HepG2 (cell line): ENCODE results near the gene SVOP. TPM values are rescaled to one million over a fixed set of nuclear protein-coding genes. Genes with fewer than 3 reads are reported as not detected.

Experiments used
- ATAC-seq: fragments of 200-7000 bp; cut with Tn5 transposase; 3 replicates; pipeline ENCODE4 v1.9.1; 2020; ENCODE audit warnings: mild to moderate bottlenecking, moderate library complexity
- BruUV-seq: library from RNA; stranded (reverse); fragments of 400-500 nt; replicated peaks from 2 replicates; lab custom pipeline; 2021; lab: Mats Ljungman, UMichigan
- CTCF ChIA-PET: fragments of 300-600 bp; formaldehyde crosslinking; extraction: SDS; loops from one replicate; lab custom pipeline; 2021; ENCODE audit warnings: low total read pairs, inconsistent platforms, low intra/inter-chr PET ratio; lab: Yijun Ruan, JAX
- POLR2A ChIA-PET: fragments of 350-600 bp; sonication (Branson Sonifier 250); formaldehyde crosslinking; loops from one replicate; lab custom pipeline; 2020; ENCODE audit warnings: antibody characterized with exemption, inconsistent platforms; lab: Yijun Ruan, JAX
- DNase-seq: peaks from one replicate; pipeline ENCODE4 v3.0.0-alpha.2; 2015; ENCODE audit warnings: low spot score
- FAIRE-seq: peaks from 3 replicates; lab custom pipeline; 2011; peaks lifted over from hg19 to GRCh38; lab: Jason Lieb, UNC
- H2AFZ ChIP-seq: one replicate; pipeline ENCODE4 v1.6.1; 2011; ENCODE audit warnings: low read length, inconsistent platforms
- H3K27ac ChIP-seq: fragments of 300-600 bp; 3 replicates; pipeline ENCODE4 v1.8.0; 2011; ENCODE audit warnings: mixed run types, mild to moderate bottlenecking, mixed read lengths, low read length, inconsistent platforms; ENCODE audit not compliant: insufficient read depth; ENCODE audit errors: extremely low read length
- H3K27me3 ChIP-seq, 2 experiments: fragments of 200-600 bp in 1 of 2; 2 replicates in 1 of 2; 3 replicates in 1 of 2; pipeline versions ENCODE4 v1.6.0 to v1.8.0; 2011; ENCODE audit warnings: low read length in 2 of 2, mild to moderate bottlenecking in 2 of 2, moderate library complexity in 2 of 2, inconsistent platforms in 1 of 2; ENCODE audit not compliant: insufficient read depth in 2 of 2, control insufficient read depth in 1 of 2
- H3K36me3 ChIP-seq, 2 experiments: fragments of 200-600 bp in 1 of 2; replicated peaks in 1 of 2; 2 replicates in 1 of 2; 3 replicates in 1 of 2; pipeline versions ENCODE4 v1.5.1 to v1.8.0; 2011; ENCODE audit warnings: low read length in 2 of 2, inconsistent platforms in 1 of 2; ENCODE audit not compliant: insufficient read depth in 2 of 2, control insufficient read depth in 1 of 2
- H3K4me1 ChIP-seq: 2 replicates; pipeline ENCODE4 v1.5.1; 2012; ENCODE audit warnings: low read length, inconsistent platforms; ENCODE audit not compliant: insufficient read depth
- H3K4me2 ChIP-seq: 2 replicates; pipeline ENCODE4 v1.6.0; 2011; ENCODE audit warnings: low read depth, low read length, inconsistent platforms
- H3K4me3 ChIP-seq, 3 experiments: fragments of 200-600 bp in 1 of 3; sonication (generic), shearing (Covaris generic) in 1 of 3; replicated peaks in 1 of 3; 2 replicates each; pipeline ENCODE4 v1.5.1; 2011 to 2016; ENCODE audit warnings: low read length in 3 of 3, inconsistent platforms in 2 of 3, low read depth in 2 of 3, mild to moderate bottlenecking in 2 of 3, control low read depth in 1 of 3, mixed read lengths in 1 of 3; ENCODE audit not compliant: insufficient read depth in 1 of 3
- H3K79me2 ChIP-seq: one replicate; pipeline ENCODE4 v1.6.1; 2011; ENCODE audit warnings: low read length, inconsistent platforms; ENCODE audit not compliant: insufficient read depth
- H3K9ac ChIP-seq: 2 replicates; pipeline ENCODE4 v1.6.0; 2011; ENCODE audit warnings: mild to moderate bottlenecking, low read depth, low read length, inconsistent platforms; ENCODE audit not compliant: insufficient read depth
- H3K9me3 ChIP-seq: 2 replicates; pipeline ENCODE4 v1.5.1; 2012; ENCODE audit warnings: mild to moderate bottlenecking, low read length
- H4K20me1 ChIP-seq: 2 replicates; pipeline ENCODE4 v1.6.0; 2011; ENCODE audit warnings: inconsistent platforms, mild to moderate bottlenecking, low read length, moderate library complexity; ENCODE audit not compliant: insufficient read depth
- ARNT2 ChIP-seq: sonication (generic); formaldehyde crosslinking; IDR thresholded peaks from 2 replicates; pipeline ENCODE4 v1.8.0; 2022; ENCODE audit warnings: mild to moderate bottlenecking, low read depth, missing genetic modification reagents, moderate library complexity
- ATRX ChIP-seq: sonication (generic); formaldehyde crosslinking; IDR thresholded peaks from 2 replicates; pipeline ENCODE4 v1.4.0; 2020; ENCODE audit warnings: missing genetic modification reagents, borderline replicate concordance
- GATAD2A ChIP-seq: IDR thresholded peaks from 2 replicates; pipeline ENCODE4 v1.6.1; 2016
- GTF3A ChIP-seq: sonication (generic); formaldehyde crosslinking; conservative IDR thresholded peaks from 2 replicates; pipeline ENCODE4 v1.4.0; 2020; ENCODE audit warnings: mild to moderate bottlenecking, missing genetic modification reagents
- HOXA7 ChIP-seq: sonication (generic); formaldehyde crosslinking; IDR thresholded peaks from 2 replicates; pipeline ENCODE4 v1.8.1; 2022; ENCODE audit warnings: mild to moderate bottlenecking, missing genetic modification reagents, moderate library complexity
- MEIS1 ChIP-seq: sonication (generic); formaldehyde crosslinking; IDR thresholded peaks from 2 replicates; pipeline ENCODE4 v1.9.0; 2021; ENCODE audit warnings: mild to moderate bottlenecking, missing genetic modification reagents, moderate library complexity, borderline replicate concordance
- ZSCAN30 ChIP-seq: sonication (generic); formaldehyde crosslinking; IDR thresholded peaks from 2 replicates; pipeline ENCODE4 v1.5.0; 2020; ENCODE audit warnings: mild to moderate bottlenecking, missing genetic modification reagents
- WGBS: methylation state at CpG from one replicate; pipeline ENCODE4 v1.1.6; 2017; ENCODE audit warnings: low lambda C conversion rate; 5-methylcytosine and 5-hydroxymethylcytosine counted together
- in situ Hi-C: cut with HindIII; loops from 2 replicates; pipeline ENCODE4 v1.10.0; 2017; ENCODE audit warnings: low pct_unique_long_range_greater_than_20kb; ENCODE audit not compliant: extremely low pct_ligation_motif_present
- intact Hi-C: fragments of 100-400 bp; cut with micrococcal nuclease; formaldehyde crosslinking; loops from one replicate; pipeline ENCODE4 v1.10.0; 2022; ENCODE audit not compliant: unreplicated experiment
- polyA plus RNA-seq, 8 experiments: library from polyadenylated mRNA; depleted of rRNA in 3 of 8; stranded (reverse) in 7 of 8; unstranded in 1 of 8; fragments of >200 nt; fragmentation: Illumina TruSeq in 4 of 8; extraction: Trizol in 4 of 8; gene quantifications; 2 replicates each; pipeline versions ENCODE4 v1.2.1 to v1.2.3, GENCODE V29; 2011 to 2016; ENCODE audit warnings: low read depth in 4 of 8, missing spikeins in 1 of 8, mixed read lengths in 1 of 8; ENCODE audit not compliant: insufficient read depth in 1 of 8
- total RNA-seq, 5 experiments: library from RNA; depleted of rRNA; stranded (reverse); fragments of >200 nt; fragmentation: Illumina TruSeq; extraction: Trizol; gene quantifications; 2 replicates each; pipeline ENCODE4 v1.2.3, GENCODE V29; 2016; ENCODE audit warnings: low read depth in 1 of 5
- TF ChIP-seq, protein P1 (sequence below): sonication (generic); formaldehyde crosslinking; IDR thresholded peaks from 2 replicates; pipeline ENCODE4 v1.4.0; 2020; ENCODE audit warnings: mild to moderate bottlenecking, missing genetic modification reagents

Gene SVOP
- total and polyA plus RNA-seq, 2 of the 13 experiments (the other 11 are each of a cell fraction or from before 2014, with no cell fraction given): not detected

DNA sequence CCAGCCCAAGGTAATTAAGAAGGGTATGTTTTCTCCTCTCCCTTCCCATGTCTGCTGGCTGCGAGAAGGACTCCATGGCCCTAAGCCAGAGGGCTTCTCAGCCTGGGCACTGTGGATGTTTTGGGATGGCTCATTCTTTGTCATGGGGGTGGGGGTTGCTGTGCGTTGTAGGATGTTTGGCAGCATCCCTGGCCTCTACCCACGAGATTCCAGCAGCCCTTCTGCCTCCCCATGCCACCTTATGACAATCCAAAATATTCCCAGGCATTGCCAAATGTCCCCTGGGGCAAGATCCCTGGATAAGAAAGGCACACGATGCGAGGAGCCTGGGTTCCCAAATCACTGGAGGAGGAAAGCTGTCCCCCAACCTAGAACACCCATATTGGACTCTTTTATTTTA, 104.5 kb downstream of the SVOP start:
- no peak overlapping the region for H3K27ac ChIP-seq
- FAIRE-seq (no peak), ATAC-seq (no peak), DNase-seq (no peak)
- H3K79me2 ChIP-seq: no peaks in the 10 kb centered on the region
- H3K27me3 ChIP-seq: peaks cover 0 to 10% of the 10 kb centered on the region in 2 experiments; a peak in 1 of 5 replicates
- H3K36me3 ChIP-seq: no peaks in the 10 kb centered on the region
- intact Hi-C loops: no loop called here
- H4K20me1 ChIP-seq: no peaks in the 10 kb centered on the region
- H2AFZ ChIP-seq: no peak overlapping the region
- 0 out of 2 replicates have a peak, but pooled peaks cover 3% of the 10 kb centered on the region for H3K9me3 ChIP-seq
- 54% methylated on average over 5 of the region's 5 CpGs for WGBS
- ChIA-PET CTCF (no interaction called here), POLR2A (no interaction called here)
- no TSS peak for BruUV-seq
- no peak overlapping the region for H3K4me2 ChIP-seq
- in situ Hi-C loops: no loop called here
- H3K4me3 ChIP-seq: no peak overlapping the region
- H3K9ac ChIP-seq: no peak overlapping the region
- peaks cover 7% of the 10 kb centered on the region for H3K4me1 ChIP-seq
- TF ChIP-seq ZSCAN30 (CRISPR knock-in tag) (no peak), ARNT2 (CRISPR knock-in tag) (no peak), HOXA7 (no peak), ATRX (CRISPR knock-in tag) (no peak), GTF3A (no peak), GATAD2A (CRISPR knock-in tag) (no peak), MEIS1 (CRISPR knock-in tag) (no peak)
- TF ChIP-seq, protein P1, sequence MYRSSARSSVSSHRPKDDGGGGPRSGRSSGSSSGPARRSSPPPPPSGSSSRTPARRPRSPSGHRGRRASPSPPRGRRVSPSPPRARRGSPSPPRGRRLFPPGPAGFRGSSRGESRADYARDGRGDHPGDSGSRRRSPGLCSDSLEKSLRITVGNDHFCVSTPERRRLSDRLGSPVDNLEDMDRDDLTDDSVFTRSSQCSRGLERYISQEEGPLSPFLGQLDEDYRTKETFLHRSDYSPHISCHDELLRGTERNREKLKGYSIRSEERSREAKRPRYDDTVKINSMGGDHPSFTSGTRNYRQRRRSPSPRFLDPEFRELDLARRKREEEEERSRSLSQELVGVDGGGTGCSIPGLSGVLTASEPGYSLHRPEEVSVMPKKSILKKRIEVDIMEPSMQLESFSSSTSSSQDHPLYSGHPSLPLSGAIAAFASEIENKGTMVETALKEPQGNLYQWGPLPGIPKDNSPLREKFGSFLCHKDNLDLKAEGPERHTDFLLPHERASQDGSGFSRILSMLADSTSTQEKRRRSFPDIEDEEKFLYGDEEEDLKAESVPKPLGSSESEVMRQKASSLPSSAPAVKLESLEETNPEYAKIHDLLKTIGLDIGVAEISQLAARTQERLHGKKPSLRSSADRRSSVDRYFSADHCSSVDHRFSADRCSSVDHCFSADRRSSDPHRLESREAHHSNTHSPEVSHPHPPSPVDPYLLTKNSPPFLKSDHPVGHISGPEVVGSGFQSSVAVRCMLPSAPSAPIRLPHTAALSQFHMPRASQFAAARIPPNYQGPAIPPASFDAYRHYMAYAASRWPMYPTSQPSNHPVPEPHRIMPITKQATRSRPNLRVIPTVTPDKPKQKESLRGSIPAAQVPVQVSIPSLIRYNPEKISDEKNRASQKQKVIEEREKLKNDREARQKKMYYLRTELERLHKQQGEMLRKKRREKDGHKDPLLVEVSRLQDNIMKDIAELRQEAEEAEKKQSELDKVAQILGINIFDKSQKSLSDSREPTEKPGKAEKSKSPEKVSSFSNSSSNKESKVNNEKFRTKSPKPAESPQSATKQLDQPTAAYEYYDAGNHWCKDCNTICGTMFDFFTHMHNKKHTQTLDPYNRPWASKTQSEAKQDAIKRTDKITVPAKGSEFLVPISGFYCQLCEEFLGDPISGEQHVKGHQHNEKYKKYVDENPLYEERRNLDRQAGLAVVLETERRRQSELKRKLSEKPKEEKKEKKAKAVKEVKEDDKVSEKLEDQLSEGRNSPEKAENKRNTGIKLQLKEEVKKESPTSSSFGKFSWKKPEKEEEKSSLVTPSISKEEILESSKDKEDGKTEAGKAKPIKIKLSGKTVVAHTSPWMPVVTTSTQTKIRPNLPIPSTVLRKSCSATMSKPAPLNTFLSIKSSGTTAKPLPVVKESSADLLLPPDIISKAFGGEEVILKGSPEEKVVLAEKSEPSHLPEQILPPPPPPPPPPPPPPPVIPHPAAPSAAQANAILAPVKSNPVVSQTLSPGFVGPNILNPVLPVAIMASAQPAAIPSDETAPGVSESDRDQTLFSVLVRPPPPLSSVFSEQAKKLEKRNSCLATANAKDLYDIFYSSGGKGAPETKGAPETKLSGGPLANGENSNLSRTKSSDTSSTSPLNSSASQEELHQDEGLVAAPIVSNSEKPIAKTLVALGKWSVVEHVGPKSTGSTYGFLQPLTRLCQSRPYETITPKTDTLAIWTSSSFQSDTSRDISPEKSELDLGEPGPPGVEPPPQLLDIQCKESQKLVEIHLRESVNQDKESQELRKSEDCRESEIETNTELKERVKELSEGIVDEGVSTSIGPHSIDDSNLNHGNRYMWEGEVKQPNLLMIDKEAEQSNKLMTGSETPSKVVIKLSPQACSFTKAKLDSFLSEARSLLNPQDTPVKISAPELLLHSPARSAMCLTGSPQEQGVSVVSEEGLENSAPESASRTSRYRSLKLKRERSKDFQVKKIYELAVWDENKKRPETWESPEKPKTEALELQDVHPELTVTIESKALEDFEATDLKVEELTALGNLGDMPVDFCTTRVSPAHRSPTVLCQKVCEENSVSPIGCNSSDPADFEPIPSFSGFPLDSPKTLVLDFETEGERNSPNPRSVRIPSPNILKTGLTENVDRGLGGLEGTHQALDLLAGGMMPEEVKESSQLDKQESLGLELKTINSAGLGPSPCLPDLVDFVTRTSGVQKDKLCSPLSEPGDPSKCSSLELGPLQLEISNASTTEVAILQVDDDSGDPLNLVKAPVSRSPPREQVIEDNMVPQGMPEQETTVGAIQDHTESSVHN (CRISPR knock-in tag): no peak
